ENCODE measurements around the gene TEF.

Gene TEF, protein sequence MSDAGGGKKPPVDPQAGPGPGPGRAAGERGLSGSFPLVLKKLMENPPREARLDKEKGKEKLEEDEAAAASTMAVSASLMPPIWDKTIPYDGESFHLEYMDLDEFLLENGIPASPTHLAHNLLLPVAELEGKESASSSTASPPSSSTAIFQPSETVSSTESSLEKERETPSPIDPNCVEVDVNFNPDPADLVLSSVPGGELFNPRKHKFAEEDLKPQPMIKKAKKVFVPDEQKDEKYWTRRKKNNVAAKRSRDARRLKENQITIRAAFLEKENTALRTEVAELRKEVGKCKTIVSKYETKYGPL

DNA sequence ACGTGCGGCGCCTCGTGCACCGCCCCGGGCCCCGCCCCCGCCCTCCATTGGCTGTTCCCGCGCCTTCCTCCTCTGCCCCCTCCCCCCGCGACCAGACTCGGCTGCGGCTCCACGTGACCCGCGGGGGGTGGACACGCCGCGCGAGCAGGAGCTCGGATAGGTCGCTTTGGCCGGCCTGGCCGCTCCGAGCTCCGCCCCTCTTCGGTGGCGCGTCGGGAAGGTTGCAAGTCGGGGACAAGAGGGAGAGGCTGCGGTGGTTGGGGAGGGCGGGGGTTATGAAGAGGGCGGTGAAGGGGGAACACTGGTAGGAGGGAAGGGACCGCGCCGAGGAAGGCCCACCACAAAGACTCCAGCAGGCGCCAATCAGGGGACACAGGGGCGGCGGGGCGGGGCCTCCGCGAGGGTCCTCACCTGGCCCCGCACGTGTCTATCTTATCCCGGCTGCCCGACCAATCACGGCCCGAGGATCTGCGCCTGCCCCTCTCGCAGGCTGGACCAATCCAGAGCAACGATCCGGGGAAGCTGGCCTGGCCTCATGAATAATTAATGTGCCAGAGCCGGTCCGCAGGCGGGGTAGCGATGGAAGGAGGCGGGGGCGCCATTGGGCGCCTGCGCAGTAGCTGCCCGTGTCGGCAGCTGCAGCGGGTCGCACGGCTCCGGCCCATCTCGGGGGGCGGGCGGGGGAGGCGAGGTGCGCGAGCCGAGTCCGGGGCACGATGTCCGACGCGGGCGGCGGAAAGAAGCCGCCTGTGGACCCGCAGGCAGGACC, at the start of gene TEF:
Gene TEF, plus strand, starts transcription at position 614 of the 769 bp plus-strand sequence. Its CDS starts 103 bp downstream, at position 717.
- peak; percentile 93 to 96 for ATAC-seq

DNA sequence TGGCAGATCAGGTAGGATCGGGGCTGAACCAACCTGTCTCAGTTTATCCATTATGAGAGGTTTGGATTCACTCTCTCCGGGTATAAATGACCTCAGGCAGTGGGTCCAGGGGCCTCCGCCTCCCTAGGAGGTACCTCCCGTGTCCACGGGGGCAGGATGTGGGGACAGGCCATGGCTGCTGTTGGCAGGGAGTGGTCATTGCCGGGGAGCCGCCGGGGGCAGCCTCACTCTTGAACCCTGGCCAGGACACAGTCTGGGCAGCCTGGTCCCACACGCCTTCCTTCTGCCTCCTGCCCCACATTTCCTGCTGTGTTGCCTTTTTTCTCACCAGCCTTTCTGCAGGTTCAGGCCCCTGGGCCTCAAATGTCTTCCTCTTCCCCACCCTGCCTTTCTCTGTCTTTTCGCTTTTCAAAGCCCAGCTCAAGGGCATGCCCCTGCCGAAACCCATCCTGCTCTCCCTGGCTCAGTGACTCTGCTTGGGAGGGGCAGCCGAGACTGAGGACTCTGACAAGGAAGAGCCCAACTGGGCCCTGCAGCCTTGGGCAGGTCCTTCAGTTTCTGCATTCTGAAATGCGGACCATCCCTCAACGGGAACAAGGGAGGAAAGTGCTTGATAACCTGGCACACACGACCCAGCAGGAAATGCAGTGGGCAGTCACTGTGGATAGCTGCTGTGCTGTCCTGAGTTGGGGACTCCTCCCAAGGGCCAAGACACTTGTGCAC, 49.4 kb upstream of the TEF start:
- ATAC-seq, result no peak

DNA sequence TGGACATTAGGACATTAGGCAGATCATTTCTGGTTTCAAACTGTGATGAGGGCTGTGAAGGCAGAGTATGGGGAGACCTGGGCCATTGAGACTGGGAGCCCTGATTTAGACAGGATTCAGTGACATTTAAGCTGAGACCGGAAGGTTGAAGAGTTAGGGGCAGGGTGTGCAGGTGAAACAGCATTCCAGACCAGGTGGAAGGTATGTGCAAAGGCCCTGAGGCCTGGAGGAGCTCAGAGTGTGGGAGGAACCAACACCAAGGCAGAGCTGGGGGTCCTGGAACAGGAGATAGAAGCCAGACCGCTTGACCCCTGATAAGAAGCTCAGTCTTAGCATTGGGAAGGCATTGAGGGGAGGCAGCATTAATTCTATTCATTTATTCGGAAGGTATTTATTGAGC, 47.9 kb upstream of the TEF start:
- no peak for ATAC-seq

DNA sequence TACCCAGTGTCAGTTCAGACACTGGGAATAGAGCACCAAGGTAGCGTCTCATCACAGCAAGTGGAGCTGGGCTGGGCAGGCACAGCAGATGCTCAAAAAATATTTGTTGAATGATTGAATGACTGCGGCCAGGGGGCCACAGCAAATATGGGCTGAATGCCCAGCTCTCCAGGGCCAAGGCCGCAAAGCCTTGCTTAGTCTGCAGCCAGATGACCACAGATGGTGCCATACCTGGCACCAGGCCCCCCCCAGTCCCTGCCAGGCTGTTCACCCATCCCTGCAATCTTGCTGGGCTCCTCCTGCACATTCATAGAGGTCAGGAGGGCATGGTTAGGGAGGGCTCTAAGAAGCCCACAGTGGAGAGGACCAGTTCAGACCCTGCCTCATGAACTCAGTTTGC, 47.5 kb upstream of the TEF start:
- no peak for ATAC-seq

DNA sequence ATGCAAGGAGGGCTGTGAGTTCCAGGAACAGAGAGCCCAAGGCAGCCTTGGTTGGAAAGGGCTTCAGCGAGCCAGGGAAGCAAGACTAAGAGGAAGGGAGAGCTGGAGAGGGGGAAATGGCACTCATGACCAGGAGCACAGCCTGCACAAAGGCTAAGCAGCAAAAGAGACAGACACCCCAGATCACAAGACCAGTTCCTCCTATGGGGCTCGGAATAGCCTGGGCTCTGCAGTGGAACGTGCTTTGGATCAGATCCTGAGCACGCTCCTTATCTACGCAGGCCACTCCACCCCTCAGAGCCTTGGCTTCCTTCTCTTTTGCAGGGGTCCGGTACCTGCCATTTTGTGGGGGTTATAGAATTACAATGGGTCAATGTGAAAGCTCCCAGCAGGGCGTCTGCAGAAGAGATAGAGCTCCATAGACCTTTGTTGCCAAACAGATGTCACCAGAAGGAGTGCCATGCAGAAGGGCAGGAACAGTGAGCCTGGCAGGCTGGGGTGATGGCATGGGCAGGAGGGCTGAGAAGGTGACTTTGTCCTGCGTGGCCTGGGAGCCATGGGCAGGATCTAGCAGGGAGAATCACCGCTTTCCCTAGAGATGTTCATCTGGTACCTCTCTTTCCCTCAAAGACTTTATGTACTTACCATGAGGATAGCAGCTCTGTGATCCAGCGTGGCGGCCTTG, 46.6 kb upstream of the TEF start:
- ATAC-seq, result no peak

DNA sequence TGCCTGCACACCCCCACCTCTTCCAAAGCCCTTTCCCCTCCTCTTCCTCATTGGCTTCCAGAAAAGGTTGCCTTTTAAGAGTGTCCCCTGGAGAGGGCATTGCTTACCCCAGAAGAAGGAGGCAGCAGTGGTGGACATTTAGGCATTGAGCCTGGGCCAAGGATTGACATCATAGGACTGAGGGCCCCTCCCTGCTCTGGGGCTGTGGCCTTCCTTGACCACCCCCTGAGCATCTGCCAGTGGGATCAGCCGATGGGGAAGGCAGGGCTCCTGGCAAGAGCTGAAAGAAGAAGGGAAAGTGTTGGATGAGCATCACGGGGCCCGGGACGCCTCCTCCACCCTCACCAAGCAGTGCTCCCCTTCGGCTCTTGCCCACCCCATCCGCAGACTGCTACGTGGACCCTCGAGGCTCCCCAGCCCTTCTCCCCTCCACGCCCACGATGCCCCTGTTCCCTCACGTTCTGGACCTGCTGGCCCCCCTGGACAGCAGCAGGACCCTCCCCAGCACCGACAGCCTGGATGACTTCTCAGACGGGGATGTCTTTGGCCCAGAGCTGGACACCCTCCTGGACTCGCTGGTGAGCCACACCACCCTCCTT, 43.0 kb upstream of the TEF start:
- ATAC-seq, result no peak

DNA sequence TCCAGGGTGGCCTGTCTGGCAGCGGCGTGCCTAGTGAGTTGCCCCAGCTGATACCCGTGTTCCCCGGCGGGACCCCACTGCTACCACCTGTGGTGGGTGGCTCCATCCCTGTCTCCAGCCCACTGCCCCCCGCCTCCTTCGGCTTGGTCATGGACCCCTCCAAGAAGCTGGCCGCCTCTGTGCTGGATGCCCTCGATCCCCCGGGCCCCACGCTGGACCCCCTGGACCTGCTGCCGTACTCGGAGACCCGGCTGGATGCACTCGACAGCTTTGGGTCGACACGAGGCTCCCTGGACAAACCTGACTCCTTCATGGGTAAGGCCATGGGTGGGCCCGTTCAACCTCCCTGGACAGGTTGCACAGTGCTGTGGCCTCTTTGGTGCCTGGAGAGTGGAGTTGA, 41.9 kb upstream of the TEF start:
- ATAC-seq, result no peak

DNA sequence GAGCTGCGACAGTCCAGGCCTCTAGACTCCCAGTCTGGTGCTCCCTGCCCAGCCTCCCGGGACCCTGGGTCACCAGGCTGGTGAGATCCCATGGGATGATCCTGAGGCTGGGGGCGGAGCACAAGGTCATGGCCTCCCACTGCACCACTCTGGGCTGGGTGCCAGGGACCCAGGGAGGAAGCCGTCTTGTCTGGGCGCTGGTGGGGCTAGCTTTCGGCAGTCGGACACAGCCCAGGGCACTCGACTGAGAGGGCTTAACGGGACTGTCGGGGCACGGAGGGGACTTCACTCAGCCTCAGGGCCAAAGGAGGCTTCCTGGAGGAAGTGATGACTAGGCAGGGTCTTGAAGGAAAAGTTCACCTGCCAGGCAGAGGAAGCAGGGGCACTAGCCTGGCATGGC, 41.4 kb upstream of the TEF start:
- ATAC-seq, result no peak

DNA sequence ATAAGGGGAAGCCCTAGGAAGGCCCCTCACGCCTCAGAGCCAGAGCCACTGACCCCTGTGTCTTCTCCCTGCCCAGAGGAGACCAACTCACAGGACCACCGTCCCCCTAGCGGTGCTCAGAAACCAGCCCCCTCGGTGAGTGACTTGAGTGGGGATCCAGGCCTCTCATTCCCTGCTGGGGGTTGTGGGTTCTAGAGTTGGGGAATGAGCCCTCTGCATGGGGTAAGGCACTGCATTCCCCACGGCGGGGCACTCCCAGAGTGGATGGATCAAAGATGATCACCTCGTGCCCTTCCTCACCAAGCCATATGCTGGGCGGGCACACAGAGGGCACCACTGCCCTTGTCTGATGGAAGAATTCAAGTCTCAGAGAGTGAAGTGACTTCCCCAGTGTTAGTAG, 40.7 kb upstream of the TEF start:
- ATAC-seq, result no peak

DNA sequence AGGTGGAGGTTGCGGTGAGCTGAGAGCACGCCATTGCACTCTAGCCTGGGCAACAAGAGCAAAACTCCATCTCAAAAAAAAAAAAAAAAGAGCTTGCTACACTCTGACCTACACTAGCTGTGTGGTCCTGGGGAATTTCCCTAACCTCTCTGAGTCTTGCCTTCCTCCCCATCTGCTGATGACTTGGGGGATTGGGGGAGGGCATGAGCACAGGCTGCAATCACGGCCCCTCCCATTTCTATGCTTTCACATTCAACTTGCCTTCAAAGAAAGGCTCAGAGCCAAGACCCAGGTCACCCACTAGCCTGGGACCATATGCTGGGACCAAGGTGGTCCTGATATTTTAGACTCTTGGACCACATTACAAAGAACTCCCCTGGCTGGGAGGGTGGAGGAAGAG, 39.8 kb upstream of the TEF start:
- peak; percentile 97 to 98 for ATAC-seq

DNA sequence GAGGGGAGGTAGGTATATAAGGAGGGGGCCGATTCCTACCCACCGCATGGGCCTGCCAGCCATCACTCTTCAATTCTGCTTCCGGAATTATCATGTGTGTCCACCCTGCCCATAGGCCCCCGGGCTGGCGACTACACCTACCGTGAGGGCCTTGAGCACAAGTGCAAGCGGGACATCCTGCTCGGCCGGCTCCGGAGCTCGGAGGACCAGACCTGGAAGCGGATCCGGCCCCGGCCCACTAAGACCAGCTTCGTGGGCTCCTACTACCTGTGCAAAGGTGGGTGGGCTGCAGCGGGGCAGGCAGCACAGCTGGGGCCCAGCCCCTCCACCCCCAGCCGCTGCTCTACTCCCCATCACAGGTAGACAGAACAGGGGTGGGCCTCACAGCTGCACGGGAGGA, 38.4 kb upstream of the TEF start:
- no peak for ATAC-seq

DNA sequence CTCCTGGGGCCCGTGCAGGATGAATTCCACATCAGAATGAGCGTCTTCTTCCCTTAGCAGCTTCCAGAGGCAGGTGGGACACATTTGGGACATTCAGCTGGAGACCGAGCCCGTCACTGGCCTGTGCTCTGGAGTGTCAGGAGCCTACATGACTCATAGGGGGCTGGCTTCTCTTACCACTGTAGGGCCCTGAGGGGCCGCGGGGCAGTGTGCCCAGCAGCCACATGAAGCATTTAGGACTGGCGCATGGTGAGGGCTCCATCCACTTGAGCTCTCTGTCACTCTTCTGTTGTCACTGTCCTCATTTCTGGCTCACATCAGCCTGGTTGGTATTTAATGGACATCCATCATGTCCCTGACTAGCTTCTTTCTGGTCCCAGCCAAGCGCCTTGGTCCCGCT, 38.0 kb upstream of the TEF start:
- ATAC-seq, result no peak

DNA sequence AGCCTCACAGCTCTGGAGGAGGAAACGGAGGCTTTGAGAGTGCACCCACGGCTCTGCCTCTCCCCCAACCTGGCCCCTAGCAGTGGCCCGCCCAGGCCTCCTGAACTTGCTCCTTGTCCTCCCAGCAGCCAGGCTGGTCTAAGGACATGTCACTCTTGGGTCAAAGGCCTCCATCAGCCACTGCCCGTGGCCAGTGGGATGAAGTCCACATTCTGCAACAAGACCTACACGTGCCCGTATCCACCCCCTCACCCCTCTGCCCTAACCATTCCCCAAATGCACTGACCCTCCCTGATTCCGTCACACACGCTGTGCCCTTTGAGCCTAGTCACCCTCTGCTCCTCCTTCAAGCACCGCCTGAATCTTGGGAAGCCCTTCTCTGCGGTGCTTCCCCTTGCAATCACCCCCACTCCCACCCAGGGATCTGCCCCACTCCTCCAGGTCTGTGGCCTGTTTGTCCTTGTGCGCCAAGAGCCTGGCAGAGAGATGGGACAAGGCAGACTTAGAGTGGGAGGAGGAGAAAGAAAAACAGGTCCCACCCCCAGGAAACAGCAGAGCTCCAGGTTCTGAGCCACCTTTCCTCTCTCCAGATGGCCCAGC, 37.5 kb upstream of the TEF start:
- ATAC-seq, result no peak

DNA sequence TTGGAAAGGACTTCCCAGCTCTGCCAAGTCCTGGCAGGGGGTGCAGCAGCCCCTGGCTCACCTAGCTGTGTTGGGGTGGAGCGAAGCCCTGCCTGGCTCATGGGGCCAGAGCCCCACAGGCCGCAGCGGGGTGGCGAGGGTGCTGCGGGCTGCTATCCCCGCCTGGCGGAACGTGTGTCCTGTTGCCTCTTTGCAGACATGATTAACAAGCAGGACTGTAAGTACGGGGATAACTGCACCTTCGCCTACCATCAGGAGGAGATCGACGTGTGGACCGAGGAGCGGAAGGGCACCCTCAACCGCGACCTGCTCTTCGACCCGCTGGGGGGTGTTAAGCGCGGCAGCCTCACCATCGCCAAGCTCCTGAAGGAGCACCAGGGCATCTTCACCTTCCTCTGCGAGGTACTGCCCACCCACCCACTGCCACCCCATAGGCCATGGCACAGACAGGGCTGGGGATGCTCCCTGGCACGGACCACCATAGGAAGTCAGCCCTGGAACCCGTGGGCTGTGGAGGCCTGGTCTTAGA, 35.9 kb upstream of the TEF start:
- ATAC-seq, result no peak

DNA sequence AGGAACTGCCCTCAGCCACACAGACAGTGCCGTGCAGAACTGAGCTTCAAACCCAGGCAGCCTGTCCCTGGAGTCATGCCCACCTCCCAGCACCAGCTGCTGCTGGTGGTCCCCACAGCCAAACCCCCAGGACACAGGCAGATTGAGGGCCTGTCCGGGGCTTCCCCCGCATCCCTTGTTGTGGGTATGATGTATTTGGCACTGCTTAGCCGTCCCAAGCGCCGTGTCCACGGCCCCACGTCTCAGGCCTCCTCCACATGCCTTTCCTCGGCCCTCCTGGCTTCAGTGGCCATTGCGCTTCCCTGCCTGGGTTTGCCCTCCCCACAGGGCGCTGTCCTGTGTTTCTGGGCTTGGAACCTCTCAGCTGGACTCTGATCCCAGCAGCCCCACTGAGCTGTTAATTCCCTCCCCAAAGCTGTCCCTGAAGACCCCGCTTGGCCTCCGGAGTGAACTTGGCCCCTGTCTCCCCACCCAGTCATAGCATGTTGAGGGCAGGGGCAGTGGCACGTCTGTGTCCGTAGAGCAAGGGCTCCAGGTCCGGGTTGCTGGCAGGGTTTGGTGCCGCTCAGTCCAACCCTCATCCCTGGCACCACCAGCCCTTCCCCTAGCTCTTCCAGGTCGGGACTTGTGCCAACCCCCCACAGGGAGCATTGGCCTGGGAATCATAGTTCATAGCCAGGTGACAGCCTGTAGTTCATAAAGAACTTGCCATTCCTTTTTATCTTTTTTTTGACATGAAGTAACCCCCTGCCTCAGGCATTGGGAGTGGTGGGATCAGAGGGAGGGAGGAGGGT, 34.5 kb upstream of the TEF start:
- ATAC-seq, result no peak

DNA sequence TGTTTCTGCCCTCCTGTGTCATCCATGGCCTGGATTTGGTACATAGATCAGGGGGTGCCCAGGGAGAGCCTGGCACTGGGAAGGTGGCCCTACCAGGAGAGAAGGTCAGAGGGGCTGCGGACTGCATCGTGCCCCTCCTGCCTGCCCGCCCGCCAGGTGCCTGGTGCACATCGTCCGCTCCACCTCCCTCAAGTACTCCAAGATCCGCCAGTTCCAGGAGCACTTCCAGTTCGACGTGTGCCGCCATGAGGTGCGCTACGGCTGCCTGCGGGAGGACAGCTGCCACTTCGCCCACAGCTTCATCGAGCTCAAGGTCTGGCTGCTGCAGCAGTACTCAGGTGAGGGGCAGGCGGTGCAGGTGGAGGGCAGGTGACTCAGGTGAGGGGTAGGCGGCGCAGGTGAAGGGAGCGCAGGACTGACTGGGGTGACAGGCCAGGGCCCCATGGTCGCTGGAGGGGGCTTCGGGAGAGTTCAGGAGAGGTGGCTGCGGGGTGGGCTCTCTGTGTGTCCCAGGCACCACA, 32.7 kb upstream of the TEF start:
- no peak for ATAC-seq

DNA sequence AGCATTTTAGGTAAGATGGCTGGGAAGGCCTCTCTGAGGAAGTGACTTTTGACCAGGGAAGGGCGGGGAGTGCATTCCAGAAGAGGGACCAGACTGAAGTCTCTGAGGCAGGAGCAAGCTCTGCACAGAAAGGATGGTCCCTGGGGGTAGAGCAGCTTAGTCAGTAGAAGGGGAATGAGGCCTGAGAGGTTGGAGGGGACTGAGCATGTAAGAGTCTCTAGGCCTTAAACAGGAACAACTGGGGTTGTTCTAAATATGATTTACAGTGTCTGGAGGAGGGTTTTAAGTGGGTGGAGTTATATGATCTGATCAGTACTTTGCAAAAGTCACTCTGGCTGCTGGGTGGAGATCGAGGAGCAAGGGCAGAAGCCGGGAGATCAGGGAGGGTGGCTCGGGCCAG, 31.7 kb upstream of the TEF start:
- no peak for ATAC-seq

DNA sequence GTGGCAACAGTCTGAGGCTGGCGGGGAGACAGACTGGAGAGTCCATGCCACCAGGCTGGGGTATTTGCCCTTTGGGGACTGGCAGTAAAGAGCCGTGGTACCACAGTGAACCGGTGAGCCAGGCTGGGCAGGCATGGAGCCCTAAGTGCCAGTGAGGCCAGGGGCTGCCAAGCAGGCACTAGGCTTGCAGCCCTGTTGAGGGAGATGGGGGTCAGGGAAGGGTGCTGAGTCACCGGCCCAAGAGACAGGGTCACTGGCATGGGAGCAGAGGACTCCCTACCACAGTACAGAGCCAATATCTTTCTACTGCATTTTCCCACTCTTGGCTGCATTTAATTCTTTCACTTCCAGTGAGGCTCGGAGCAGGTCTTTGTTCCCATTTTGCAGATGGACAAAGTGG, 30.7 kb upstream of the TEF start:
- no peak for ATAC-seq

DNA sequence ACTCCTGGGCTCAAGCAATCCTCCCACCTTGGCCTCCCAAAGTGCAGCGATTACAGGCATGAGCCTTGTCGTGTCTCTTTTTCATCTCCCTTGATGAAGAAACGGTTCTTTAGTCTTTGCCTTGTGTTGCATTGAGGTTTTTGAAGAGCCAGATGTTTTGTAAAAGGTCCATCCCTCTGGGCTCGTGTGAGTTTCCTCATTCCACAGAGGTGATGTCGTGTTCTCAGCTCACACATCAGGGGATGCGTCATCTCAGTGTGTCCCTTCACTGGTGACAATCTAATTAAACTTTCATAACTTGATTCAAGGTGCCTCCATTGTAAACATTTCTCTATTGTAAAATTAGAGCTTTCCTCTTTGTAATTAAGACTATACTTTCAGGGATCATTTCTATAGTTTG, 29.7 kb upstream of the TEF start:
- ATAC-seq, result no peak

DNA sequence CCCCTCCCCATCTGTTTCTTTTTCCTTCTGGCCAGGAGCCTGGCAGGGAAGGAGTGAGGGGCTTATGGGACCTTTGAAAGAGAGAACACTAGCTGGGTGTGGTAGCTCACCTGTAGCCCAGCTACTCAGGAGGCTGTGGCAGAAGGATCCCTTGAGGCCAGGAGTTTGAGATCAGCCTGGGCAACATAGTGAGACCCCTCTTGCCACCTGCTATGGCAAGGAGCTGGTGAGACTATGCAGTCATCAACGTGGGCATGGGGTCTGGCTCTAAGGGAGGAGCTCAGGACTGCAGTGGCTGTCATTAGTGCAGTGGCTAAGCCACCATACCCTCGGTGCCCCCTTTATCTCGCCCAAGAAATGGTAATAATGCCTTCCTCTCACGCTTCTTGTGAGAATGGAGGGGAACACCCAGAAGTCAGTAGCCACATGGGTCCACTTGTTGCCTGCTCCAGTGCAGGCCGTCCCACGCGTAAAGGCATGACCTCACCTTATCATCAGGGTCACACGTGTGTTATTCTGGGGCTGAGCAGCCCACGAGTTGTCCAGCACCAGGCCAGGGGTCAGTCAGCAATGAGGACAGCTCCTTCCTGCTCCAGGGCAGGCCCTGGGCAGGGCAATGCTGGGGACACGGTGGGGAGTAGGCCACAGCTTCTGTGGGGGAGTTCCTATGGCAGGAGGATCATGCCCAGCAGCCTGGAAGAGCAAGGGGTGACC, 27.7 kb upstream of the TEF start:
- no peak for ATAC-seq
